ENCODE data around the gene CORO1C. TPM values are rescaled to one million over a fixed set of nuclear protein-coding genes. Genes with fewer than 3 reads are reported as not detected.
"Not testable (repeated sequence)": the region's sequence is repeated elsewhere in the genome, so short reads cannot be mapped to it uniquely, and the experiment has no call there.

The CORO1C gene
- total RNA-seq, 4 donors from 2014 or later: 277 to 473 (median 342) TPM

GRCh38 chr12:108621161-108621560, 110.2 kb downstream of the CORO1C start:
- H3K36me3 ChIP-seq: no peaks in the 10 kb centered on the region
- 55 to 63% methylated on average over 2 of the region's 3 CpGs for WGBS, 2 donors (ENCODE audit: low coverage in 1 of 2)
- H3K4me3 ChIP-seq: no peak overlapping the region
- TF ChIP-seq EP300 (IDR thresholded peaks at IDR 0.05): no peak
- no peak for TF ChIP-seq POLR2A (IDR thresholded peaks at IDR 0.05)
- TF ChIP-seq POLR2AphosphoS5 (IDR thresholded peaks at IDR 0.05): no peak
- TF ChIP-seq, protein P1, sequence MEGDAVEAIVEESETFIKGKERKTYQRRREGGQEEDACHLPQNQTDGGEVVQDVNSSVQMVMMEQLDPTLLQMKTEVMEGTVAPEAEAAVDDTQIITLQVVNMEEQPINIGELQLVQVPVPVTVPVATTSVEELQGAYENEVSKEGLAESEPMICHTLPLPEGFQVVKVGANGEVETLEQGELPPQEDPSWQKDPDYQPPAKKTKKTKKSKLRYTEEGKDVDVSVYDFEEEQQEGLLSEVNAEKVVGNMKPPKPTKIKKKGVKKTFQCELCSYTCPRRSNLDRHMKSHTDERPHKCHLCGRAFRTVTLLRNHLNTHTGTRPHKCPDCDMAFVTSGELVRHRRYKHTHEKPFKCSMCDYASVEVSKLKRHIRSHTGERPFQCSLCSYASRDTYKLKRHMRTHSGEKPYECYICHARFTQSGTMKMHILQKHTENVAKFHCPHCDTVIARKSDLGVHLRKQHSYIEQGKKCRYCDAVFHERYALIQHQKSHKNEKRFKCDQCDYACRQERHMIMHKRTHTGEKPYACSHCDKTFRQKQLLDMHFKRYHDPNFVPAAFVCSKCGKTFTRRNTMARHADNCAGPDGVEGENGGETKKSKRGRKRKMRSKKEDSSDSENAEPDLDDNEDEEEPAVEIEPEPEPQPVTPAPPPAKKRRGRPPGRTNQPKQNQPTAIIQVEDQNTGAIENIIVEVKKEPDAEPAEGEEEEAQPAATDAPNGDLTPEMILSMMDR (IDR thresholded peaks at IDR 0.05): no peak
- peaks cover 0 to 21% (median 6%) of the 10 kb centered on the region in 3 donors for H3K4me1 ChIP-seq
- no peaks in the 10 kb centered on the region for H3K27me3 ChIP-seq
- ATAC-seq: no peak
- H3K27ac ChIP-seq: no peak overlapping the region
- H3K9me3 ChIP-seq: no peaks in the 10 kb centered on the region

DNA sequence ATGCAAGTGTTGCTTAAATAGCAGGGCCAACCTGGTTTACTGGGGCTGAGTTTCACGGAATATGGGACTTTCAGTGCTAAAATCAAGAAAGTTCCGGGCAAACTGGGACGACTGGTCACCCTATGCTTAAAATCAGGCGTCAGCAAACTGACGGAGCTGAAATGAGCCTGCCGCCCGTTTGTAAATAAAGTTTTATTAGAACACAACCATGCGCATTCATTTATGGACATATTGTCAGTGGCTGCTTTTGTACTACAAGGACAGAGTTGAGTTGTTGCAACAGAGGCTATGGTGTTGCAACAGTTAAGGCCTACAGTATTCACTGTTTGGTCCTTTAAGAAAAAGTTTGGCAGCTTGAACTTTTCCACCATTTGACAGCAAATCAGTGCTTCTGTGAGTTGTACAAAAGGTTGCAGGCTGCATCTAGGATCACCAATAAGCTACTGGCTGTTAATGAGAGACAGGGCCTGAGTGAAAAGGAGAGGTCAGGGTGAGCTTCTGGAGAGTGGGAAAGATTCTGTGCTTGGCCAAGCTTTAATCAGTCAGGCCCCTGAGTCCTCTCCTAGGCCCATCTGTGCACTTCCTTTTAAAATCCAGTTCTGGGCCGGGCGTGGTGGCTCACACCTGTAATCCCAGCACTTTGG, 111.0 kb downstream of the CORO1C start:
- Histone ChIP-seq H3K27me3 (no peaks in the 10 kb centered on the region), H3K4me3 (no peak overlapping the region), H3K4me1 (peaks cover 0 to 21% (median 6%) of the 10 kb centered on the region in 3 donors), H3K9me3 (no peaks in the 10 kb centered on the region), H3K27ac (no peak overlapping the region), H3K36me3 (no peaks in the 10 kb centered on the region)
- no peak for ATAC-seq
- no peak for TF ChIP-seq EP300 (IDR thresholded peaks at IDR 0.05)
- TF ChIP-seq, protein P1 (IDR thresholded peaks at IDR 0.05): no peak
- no peak for TF ChIP-seq POLR2A (IDR thresholded peaks at IDR 0.05)
- no peak for TF ChIP-seq POLR2AphosphoS5 (IDR thresholded peaks at IDR 0.05)
- 83 to 95% methylated on average over 7 to 8 of the region's 10 CpGs for WGBS, 2 donors (ENCODE audit: low coverage in 1 of 2)

- Histone ChIP-seq H3K27ac (no peak overlapping the region), H3K9me3 (no peaks in the 10 kb centered on the region), H3K36me3 (no peaks in the 10 kb centered on the region), H3K4me3 (no peak overlapping the region), H3K27me3 (no peaks in the 10 kb centered on the region), H3K4me1 (peaks cover 0 to 21% (median 6%) of the 10 kb centered on the region in 3 donors)
- no peak for ATAC-seq
- WGBS, 2 donors (ENCODE audit: low coverage in 1 of 2): 73 to 77% methylated on average over 2 to 8 of the region's 14 CpGs
- TF ChIP-seq POLR2A (IDR thresholded peaks at IDR 0.05): no peak
Observed at GRCh38 chr12:108619369-108620160, 111.8 kb downstream of the CORO1C start.

- H3K27me3 ChIP-seq, H3K4me3 ChIP-seq, ATAC-seq, H3K9me3 ChIP-seq, H3K27ac ChIP-seq, H3K36me3 ChIP-seq: not testable (repeated sequence)
- 78 to 83% methylated on average over 4 of the region's 4 CpGs for WGBS, 2 donors (ENCODE audit: low coverage in 1 of 2)
- peaks cover 0 to 21% (median 6%) of the 10 kb centered on the region in 3 donors for H3K4me1 ChIP-seq
Observed at GRCh38 chr12:108618953-108619274, 112.4 kb downstream of the CORO1C start.

- peak; percentile 79 for ATAC-seq
- H3K4me3 ChIP-seq: no peak overlapping the region
- peaks cover 0 to 26% (median 6%) of the 10 kb centered on the region in 3 donors for H3K4me1 ChIP-seq
- no peak for TF ChIP-seq POLR2AphosphoS5 (IDR thresholded peaks at IDR 0.05)
- TF ChIP-seq, protein P1 (IDR thresholded peaks at IDR 0.05): peak in 3 of 4 experiments; percentile 90 to 96 (median 96)
- 17 to 22% methylated on average over 6 to 8 of the region's 16 CpGs for WGBS, 2 donors (ENCODE audit: low coverage in 1 of 2)
- no peaks in the 10 kb centered on the region for H3K27me3 ChIP-seq
- H3K27ac ChIP-seq: no peak overlapping the region
- H3K36me3 ChIP-seq: no peaks in the 10 kb centered on the region
- no peaks in the 10 kb centered on the region for H3K9me3 ChIP-seq
Observed at GRCh38 chr12:108618079-108618952, 113.0 kb downstream of the CORO1C start.

Data from gastroesophageal sphincter (tissue), 4 donors.